ENCODE measurements around the gene RFX4.

RFX4 gene

DNA sequence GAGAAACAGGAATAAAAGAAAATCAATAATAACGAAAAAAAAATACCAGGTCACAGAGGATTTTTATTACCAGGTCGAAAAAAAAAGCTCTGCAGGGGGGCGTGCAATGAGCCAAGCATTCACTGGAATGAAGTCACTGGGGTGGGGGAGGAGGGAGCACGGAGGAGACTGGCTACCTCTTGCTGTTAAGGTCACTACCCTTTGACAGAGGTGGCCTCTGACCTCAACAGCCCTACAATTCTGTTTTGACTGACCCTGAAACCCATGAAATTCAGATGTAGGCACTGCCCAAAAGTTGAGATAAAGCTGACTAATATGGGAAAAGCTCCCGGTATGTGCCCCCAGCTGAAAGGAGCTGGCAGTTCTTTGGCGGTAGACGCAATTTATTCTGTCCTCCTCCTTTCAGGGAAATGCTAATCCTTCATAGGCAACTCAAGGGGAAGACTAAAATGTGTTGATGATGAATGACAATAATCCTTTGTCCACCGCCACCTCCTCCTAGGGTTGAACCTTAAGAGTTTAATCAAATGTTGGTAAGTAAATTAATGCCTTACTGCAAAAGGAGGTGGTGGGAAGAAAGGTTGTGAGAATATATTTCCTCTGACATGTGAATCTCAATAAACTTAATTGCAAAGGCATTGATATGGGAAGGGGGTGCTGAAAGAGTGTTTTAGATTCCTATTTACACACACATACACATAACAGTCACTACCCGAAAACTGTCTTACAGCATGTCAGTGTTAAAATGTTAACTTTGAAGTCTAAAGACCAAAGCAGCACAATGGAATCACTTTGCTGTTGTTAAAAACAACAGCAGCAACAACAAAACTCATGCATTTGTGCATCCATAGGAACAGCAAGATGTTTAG, 185.4 kb downstream of the RFX4 start:
- FAIRE-seq: peak; percentile 99

DNA sequence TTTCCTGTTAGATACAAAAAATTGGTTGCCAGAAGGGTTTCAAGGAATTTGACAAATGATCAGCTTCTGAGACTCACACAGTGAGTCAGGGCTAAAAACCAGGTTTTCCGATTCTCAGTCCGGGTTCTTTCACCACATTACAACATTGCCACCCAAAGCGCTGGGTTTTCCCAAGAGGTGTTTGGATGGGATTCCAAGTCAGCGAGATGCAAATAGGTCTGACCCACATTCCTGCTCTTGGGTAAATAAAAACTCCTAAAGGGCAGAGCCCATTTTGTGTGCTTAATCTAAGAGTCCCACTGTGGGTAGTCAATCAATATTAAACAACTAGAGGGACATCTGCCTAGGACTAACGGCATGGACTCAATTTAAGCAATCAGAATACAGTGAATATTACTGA, 186.3 kb downstream of the RFX4 start:
- no peak for FAIRE-seq

DNA sequence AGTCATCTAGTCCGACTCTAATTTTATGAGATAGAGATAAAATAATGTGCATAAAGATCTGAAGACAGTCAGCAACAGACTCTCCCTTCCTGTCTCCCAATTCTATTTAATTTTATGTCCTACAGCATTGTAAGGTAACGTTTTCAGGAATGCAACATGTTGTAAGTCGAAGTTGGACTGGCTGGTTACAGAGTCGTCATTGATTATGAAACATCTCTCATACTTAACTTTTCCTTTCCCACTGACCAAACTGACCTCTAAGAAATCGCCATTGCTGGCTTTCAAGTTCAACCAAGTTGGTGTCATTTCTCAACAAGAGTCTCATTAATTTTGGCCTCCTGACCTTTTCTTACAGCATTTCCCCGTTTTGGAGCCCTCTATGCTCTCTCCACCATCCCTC, 186.7 kb downstream of the RFX4 start:
- no peak for FAIRE-seq

DNA sequence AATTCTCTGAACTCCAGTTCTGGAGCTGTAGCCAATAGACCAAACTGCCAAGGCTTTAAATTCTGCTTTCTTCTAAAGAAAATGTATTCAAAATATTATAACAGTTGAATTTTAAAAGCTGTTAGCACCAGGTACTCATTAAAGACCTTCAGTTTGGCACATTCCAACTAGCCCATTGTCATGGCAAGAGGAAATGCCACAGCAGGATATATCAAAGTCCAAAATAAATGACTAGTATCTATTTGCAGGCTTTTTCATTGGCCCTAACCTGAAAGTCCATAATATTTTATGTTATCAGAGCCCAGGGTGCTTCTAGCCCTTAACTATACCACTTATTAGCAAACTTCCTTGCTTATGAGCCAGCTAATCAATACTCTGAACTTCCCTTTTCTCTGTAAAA, 188.6 kb downstream of the RFX4 start:
- FAIRE-seq: peak; percentile 70

DNA sequence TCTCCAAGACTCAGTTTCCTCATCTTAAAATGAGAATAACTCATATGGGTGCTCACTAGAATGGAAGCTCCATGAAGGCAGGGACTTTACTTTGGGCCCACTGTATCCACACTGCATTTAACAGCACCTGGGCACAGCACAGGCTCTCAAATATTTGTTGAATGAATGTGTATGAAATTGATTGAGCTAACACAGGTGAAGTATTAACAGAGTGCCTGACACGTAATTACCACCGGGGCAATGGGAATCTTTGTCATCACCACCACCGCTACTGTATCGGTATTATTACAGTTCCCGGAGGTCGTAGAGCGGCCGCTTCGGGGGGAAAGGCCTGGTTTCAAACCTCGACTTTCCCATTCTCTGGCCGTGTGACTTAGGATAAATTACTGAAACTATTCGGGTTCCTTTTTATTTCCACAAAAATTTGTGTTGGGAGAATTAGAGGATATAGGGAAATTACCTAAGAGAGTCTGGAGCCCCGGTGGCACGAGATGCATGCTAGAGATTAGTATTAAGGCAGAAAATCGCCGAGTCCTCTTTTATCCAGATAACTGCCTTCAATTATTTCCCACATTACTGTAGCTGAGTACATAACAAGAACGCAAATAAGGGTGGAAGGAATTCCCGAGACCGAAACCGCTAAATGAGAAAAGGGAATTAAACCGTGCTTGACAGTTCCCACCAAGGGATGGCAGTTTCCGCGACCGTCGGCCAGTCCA, 190.6 kb downstream of the RFX4 start:
- FAIRE-seq: no peak

DNA sequence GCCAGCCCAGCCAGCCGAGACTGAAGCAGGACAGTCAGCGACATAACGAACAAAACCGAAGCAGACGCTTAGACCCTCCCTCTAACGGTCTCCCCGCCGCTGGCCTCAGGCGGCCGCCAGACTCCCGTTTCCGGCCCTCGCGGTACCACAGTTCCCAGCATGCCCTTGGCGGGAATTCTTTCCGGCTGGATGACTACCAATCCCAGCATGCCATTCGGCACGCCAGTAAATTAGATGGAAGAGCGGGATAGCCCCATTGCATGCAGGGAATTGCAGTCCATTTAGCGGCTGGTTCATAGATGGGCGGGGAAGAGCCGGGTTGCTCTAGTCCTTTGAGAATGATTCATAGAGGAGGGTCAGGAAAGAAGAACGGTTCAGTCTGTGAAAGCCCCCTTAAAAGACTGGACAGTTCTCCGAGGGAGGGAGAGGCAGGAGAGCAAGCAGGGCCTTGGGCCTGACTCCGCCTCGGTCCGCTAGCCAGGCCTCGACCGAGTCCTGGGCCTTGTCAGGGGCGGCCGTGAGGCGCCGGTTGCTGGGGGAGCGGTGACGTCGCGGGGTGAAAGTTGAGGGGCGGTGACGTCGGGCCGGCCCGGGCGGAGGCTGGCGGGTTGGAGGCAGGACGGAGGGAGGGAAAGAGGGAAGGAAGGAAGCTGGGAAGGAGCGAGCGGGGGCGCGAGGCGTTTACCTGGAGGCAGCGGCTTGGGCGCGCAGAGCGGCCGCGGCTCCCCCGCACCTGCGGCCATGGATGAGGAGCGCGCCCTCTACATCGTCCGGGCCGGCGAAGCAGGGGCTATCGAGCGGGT, 191.4 kb downstream of the RFX4 start, which contains the start of gene RIC8B:
RIC8B (plus strand) TSS at position 678 of the 803 bp plus-strand sequence; CDS start at position 742, 64 bp downstream.
- peak; percentile 99 for FAIRE-seq

DNA sequence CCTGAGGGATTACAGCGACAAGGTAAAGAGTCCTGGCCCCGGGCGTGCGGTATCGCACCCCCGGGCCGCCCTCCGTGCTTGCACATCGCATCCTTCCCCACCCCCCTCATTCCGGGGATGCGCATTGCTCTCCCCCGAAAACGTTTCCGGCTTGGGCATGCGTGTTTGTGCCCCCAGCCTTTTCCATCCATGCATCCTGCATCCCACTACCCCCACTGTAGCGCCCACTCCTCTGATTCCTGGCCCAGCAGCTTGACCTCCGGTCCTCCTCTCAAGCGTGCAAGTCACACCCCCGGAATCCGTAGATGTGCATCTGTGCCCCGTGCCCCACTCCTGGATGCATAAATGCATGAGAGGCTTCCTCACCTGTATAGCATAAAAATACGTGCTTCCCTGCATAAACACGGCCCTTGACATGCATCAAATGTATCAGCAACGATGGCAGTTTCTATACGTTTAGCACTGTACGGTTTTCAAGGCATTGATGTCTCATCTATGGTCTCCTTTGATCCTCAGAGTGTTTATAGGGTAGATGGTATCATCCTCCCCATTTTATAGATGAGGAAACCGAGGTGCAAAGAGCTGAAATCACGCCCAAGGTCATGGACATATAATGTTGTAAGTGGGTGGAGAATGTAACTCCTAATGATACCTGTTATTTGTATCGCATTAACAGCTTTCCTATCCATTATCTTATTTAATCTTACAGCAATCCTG, 192.2 kb downstream of the RFX4 start:
- no peak for FAIRE-seq

DNA sequence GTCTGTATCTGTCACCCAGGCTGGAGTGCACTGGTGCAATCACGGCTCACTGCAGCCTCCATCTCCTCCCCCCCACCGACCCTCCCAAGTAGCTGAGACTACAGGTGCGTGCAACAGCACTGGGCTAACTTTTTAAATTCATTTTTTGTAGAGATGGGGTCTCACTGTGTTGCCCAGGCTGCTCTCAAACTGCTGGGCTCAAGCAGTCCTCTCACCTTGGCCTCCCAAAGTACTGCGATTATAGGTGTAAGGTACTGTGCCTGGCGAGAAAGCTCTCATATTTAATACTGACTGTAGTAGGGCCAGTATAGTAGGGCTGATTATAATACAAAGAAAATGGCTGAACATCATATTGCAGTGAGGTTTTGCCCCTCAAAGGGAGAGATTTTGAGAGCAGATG, 194.1 kb downstream of the RFX4 start:
- FAIRE-seq: no peak

DNA sequence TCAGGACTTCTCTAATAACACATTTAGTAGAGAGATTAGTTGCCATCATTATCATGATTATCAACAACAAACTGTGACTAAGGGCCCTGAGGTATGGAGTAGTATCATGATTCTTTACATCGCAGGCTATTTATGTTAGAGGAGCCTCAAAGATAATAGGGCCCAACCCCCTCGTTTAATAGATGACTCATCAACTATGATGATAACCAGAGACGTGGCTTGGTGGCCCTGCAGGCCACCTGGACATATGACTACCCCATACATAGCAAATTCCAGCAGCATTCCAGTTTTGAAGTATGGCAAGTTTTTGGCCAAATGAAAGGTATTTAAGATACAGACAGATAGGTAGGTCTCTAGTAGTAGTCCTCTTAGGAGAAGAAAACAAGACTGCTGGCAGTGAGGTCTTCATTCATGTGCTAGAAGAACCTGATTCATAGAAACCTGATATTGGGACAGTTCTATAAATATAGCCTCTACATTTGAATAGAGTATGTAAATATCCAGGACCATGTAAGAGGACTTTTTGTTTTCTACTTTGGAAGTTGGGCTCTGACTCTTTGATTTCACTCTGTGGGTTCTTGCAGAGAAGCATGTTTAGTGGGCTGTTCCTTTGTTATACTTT, 197.3 kb downstream of the RFX4 start:
- no peak for FAIRE-seq

DNA sequence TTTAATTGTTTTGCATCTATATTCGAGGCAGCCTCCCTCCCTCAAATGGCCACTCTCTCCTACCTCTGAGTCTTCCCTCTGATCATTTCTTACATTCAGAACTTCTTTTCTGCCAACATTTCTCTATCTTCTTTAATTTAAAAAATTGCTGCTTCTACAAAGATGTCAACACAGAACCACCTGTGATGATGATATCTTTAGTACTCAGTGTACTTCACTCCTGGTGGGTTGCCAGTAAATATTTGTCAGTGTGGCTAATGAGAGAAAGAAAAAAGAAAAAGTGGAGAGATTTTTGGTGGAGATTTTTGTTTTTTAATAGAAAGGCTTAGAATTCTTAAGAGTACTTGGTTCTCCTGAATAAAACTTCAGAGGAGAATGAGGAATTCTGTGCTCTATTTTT, 199.8 kb downstream of the RFX4 start:
- no peak for FAIRE-seq

DNA sequence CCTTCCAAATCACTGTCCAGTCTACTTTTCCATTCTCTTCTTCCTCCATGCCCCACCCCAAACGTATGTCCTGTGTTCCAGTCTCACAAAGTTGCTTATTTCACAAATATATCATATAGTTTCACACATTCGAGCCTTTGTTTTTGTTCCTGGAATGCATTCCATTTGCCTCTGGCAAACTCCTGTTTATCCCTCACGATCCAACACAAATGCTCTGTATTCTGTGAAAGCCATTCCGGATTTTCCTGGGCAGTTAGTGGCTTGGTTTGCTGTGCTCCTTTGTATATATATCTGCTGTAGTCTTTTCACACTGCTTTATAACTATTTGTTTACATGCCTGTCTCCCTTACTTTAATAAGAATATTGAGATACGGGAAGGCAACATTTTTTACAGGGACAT, 200.7 kb downstream of the RFX4 start:
- FAIRE-seq: no peak

DNA sequence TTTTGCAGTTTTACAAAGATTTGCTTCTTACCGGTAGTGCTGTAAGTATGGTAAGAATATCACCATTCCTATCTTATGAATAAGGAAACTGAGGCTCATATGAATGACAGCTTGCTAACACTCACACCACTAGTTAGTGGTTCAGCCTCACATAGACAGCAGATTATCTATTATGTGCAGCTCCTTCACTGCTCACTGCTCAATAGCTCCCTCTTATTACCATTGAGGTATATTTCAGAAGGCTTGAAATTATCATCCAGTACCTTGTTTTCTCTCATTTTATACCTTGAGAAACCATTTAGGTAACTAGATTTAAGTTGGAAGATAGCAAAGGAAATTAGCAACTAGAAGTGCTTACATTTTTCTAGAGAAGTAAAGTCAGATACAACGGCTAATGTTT, 207.2 kb downstream of the RFX4 start:
- no peak for FAIRE-seq

DNA sequence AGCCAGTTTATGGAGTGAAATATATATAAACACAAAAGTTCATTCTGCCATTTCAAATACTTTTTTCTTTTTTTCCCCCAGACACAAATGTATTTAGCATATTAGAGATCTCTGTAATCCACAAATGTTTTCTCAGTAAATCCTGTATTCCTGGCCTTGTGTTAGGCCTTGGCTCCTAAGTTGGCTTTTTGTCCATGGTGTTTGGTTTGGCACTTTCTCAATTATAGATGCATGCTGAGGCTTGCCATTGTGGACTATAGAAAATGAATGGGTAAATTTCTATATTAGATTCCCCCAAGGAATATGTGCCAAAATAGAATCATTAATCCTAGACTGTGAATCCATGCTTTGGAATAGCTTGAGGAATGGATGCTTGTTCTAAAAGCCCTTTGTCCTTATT, 208.7 kb downstream of the RFX4 start:
- FAIRE-seq: no peak

DNA sequence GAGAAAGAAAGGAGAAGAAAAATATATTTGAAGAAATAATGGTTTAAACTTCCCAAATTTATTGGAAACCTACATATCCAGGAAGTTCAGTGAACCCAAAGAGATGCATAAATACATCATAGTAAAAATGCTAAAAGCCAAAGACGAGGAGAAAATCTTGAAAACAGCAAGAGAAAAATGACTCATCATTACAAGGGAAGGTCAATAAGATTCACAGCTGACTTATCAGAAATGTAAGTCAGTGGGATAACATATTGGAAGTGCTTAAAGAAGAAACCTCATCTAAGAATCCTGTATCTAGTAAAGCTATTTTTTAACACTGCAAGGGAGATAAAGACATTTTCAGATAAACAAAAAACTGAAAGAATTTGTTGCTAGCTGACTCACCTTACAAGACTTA, 211.6 kb downstream of the RFX4 start:
- FAIRE-seq: peak; percentile 60

DNA sequence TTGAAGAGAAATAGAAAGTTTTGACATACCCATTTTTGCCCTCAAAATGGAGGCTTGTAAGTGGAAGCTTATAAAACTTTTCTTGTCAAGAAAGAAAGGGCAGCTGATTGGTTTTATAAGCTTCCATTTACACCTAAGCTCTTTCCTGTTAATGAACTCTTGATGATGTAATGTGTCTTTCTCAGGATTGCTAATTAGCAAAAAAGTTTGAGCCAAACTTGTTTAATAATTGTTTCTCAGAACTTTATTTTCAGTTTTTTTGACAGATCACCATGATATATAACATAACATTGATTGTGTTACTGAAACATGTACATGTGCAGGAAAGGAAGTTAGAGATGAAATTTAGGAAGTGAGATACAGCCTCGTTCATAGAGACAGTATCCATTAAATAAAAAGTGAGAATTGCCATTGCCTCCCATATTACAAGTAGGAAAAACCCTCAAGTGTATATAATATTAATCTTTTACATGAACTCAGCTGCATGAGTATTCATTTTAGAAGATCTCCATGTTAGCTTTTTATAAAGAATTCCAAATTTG, 218.4 kb downstream of the RFX4 start:
- no peak for FAIRE-seq

DNA sequence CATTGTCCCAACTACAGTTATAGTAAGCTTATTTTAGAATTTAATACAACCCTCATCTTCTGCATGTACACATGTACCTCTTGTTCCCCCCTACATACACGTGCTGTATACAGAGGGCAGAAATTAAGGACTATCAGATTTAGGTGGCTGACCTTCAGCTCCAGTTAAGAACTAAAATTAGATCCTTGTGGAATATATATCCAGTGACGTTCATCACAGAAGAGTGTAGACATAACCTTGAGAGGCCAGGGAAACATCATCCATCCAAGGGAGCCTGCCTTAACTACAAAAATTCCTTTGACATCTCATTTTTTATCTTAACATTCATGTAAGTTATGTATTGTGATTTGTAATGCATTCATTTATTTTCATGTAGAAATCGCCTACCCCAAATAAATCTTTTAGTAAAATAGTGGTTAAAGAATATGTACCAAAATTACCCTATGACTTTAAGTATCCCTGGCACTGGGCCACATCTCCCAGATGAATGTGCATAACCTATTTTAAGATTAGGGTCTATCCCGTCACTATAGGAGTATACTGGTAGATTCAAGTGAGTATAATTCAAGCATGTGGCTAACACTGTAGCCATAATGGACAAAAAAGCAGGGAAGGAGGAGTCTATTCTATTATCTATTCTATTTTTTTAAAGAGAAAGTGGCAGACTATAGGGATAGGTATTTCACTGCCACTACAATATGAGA, 219.2 kb downstream of the RFX4 start:
- FAIRE-seq: peak; percentile 36

DNA sequence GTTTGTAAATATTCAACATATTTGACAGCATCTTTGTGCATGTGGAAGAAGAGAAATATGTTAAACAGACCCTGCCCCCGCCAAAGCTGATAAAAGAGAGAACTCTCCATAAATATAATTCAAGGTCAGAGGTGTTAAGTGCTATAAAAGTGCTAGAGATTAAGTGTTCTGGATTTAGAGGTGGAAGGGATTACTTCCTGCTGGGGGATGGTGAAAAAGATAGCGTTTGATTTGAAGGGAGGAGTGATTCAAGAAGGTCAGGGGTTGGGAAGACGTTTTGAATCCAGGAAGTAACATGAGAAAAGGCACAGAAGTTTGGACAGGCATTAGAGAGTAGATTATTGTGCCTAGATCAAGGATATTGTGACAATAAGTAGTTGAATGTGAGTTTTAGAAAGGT, 221.9 kb downstream of the RFX4 start:
- FAIRE-seq: no peak
